ENCODE measurements around the gene CYP46A1. TPM values are rescaled to one million over a fixed set of nuclear protein-coding genes. Genes with fewer than 3 reads are reported as not detected.
A peak's percentile ranks its signal among the peaks of the same experiment; 100 is the strongest.

CYP46A1 gene
- total and polyA plus RNA-seq, 12 donors, result 0.67 to 5.9 (median 2.1) TPM

DNA sequence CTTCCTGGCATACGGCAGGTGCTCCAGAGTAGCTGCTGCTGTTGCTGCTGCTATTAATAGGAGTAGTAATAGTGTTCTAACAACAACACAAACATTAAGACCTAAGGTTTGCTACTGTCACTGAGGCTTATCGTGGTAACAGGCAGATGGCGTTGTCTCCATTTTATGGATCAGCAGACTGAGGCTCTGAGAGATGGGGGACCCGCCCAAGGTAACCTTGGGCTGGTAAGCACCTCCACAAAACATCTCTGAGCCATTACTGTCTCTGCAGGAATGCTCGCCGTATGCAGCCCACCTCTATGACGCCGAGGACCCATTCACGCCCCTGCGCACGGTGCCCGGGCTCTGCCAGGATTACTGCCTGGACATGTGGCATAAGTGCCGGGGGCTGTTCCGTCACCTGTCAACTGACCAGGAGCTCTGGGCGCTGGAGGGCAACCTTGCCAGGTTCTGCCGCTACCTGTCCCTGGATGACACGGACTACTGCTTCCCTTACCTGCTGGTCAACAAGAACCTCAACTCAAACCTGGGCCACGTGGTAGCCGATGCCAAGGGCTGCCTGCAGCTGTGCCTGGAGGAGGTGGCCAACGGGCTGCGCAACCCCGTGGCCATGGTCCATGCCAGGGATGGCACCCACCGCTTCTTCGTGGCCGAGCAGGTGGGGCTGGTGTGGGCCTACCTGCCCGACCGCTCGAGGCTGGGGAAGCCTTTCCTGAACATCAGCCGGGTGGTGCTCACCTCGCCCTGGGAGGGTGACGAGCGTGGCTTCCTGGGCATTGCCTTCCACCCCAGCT is 31.9 kb upstream of the CYP46A1 start:
- Histone ChIP-seq H3K9me3 (replicated peaks in 1 of 3) (no peaks in the 10 kb centered on the region), H3K27me3 (no peaks in the 10 kb centered on the region), H3K36me3 (replicated peaks in 1 of 2) (no peaks in the 10 kb centered on the region), H3K4me1 (replicated peaks in 1 of 2) (peaks cover 0 to 5% of the 10 kb centered on the region in 2 donors), H3K27ac (no peak overlapping the region), H3K4me3 (no peak overlapping the region)
- intact Hi-C loops (cut with DNase I), result no loop called here
- WGBS, 4 donors, result 89 to 93% (median 92%) methylated on average over 25 to 32 of the region's 32 CpGs
- no peak for DNase-seq
- TF ChIP-seq POLR2A (IDR thresholded peaks at IDR 0.05) (no peak), CTCF (IDR thresholded peaks at IDR 0.05) (no peak)

GRCh38 chr14:99654235-99654985 is 29.7 kb upstream of the CYP46A1 start:
- no peak overlapping the region for H3K4me3 ChIP-seq
- no peaks in the 10 kb centered on the region for H3K36me3 ChIP-seq (replicated peaks in 1 of 2)
- intact Hi-C loops (cut with DNase I), result no loop called here
- 30 to 43% (median 32%) methylated on average over 7 of the region's 7 CpGs for WGBS, 4 donors
- peaks cover 6% of the 10 kb centered on the region for H3K27me3 ChIP-seq
- H3K9me3 ChIP-seq (replicated peaks in 1 of 3), result no peaks in the 10 kb centered on the region
- no peak for TF ChIP-seq CTCF (IDR thresholded peaks at IDR 0.05)
- TF ChIP-seq POLR2A (IDR thresholded peaks at IDR 0.05), result no peak
- DNase-seq, result peak; percentile 62 to 85 (median 84)
- H3K27ac ChIP-seq, result no peak overlapping the region
- peaks cover 0 to 5% of the 10 kb centered on the region in 2 donors for H3K4me1 ChIP-seq (replicated peaks in 1 of 2)

GRCh38 chr14:99655521-99655920 is 28.6 kb upstream of the CYP46A1 start:
- no peak for TF ChIP-seq CTCF (IDR thresholded peaks at IDR 0.05)
- TF ChIP-seq POLR2A (IDR thresholded peaks at IDR 0.05), result no peak
- intact Hi-C loops (cut with DNase I), result no loop called here
- no peaks in the 10 kb centered on the region for H3K36me3 ChIP-seq (replicated peaks in 1 of 2)
- peaks cover 15% of the 10 kb centered on the region for H3K27me3 ChIP-seq
- no peak overlapping the region for H3K4me3 ChIP-seq
- 82 to 94% (median 92%) methylated on average over 4 of the region's 4 CpGs for WGBS, 4 donors
- DNase-seq, result no peak
- H3K27ac ChIP-seq, result no peak overlapping the region
- H3K4me1 ChIP-seq (replicated peaks in 1 of 2), result peaks cover 0 to 5% of the 10 kb centered on the region in 2 donors
- no peaks in the 10 kb centered on the region for H3K9me3 ChIP-seq (replicated peaks in 1 of 3)

GRCh38 chr14:99656171-99656570 is 27.9 kb upstream of the CYP46A1 start:
- intact Hi-C loops (cut with DNase I), result no loop called here
- no peak for DNase-seq
- no peak overlapping the region for H3K4me3 ChIP-seq
- H3K27me3 ChIP-seq, result peaks cover 20% of the 10 kb centered on the region
- H3K9me3 ChIP-seq (replicated peaks in 1 of 3), result no peaks in the 10 kb centered on the region
- no peak overlapping the region for H3K27ac ChIP-seq
- peaks cover 0 to 5% of the 10 kb centered on the region in 2 donors for H3K4me1 ChIP-seq (replicated peaks in 1 of 2)
- H3K36me3 ChIP-seq (replicated peaks in 1 of 2), result no peaks in the 10 kb centered on the region
- TF ChIP-seq POLR2A (IDR thresholded peaks at IDR 0.05) (no peak), CTCF (IDR thresholded peaks at IDR 0.05) (no peak)
- 63 to 84% (median 71%) methylated on average over 5 of the region's 5 CpGs for WGBS, 4 donors
